NOMO-1 treated with DMSO at 0.1 percent for 48 hours (cell line): ENCODE results near the gene ROPN1B.

Experiments
- DNase-seq: peaks from one replicate; lab custom pipeline; 2025; ENCODE audit not compliant: unreplicated experiment; lab: John Stamatoyannopoulos, UW

ROPN1B gene

GRCh38 chr3:126003447-126004190 lies 34.6 kb downstream of the ROPN1B start:
- no peak for DNase-seq

GRCh38 chr3:126004217-126004616 lies 35.2 kb downstream of the ROPN1B start:
- no peak for DNase-seq

DNA sequence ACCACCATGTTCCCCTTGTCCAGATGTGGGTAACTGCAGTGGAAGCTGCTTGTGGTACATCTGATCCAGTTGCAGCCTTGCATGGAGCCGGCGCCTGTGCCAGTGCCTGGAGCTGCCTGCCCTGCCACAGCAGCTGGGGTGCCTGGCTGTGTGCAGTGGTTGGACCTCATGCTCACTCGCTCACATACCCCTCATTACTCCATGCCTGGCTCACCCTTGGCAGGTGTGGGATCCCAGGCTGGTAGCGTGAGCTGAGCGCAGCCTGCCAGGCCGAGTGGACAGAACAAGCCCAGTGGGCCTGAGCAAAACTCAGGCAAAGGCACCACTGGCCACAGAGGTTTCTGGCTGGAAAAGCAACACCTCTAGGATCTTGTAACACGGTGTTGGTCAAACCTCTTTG lies 35.7 kb downstream of the ROPN1B start:
- no peak for DNase-seq

DNA sequence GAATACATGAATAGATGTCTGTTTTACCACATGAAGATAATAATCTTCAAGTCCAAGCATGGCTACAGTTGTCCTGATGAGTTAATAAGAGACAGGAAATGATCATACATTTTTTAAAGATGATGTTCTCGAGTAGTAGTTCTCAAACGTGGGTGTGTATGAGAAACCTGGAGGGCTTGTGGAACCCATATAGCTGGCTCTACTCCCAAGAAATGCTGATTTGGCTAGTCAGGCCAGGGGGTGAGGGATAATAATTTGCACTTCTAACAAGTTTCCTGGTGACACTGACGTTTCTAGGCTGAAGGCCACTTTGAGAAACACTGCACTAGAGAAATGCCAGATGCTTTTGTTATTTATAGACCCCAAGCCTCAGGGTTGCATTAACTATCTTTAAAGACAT lies 37.0 kb downstream of the ROPN1B start:
- no peak for DNase-seq

GRCh38 chr3:126008219-126008618 lies 39.2 kb downstream of the ROPN1B start:
- no peak for DNase-seq

DNA sequence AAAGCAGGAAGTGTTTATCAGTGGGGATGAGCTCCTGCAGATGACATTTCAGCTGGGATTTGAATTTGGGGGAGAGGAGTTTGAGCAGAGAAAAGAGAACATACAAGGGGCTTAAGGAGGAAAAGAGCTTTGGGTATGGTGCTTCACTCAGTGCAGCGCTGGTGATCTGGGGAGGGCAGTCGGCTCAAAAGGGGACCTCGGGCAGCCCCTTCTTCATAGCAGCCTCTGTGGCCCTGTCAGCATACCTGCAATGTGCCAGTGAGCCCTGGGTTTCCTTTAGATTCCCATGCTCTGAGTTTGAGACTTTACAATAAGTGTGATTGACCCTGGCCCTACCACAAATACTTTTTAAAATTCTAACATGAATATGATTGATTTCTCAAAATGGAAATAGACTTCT lies 40.2 kb downstream of the ROPN1B start:
- no peak for DNase-seq

DNA sequence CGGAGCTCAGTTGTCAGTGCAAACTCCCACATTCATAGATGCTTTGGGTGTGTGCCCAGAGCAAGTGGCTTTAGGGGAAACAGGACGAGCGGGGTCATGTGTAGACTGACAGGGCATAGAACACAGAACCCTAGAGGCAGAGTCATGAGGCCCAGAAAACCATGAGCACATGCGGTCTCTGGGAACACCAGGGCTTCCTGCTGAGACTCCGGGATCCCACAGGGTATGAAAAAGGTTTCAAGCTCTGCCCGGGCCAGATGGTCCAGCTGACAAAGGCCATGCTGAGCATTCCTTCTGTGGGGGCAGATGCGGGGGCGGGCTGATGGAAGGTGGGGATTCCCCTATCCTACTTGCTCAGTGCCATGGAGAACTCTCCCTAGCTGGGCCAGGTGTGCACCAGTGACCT lies 44.8 kb downstream of the ROPN1B start:
- DNase-seq, result no peak

DNA sequence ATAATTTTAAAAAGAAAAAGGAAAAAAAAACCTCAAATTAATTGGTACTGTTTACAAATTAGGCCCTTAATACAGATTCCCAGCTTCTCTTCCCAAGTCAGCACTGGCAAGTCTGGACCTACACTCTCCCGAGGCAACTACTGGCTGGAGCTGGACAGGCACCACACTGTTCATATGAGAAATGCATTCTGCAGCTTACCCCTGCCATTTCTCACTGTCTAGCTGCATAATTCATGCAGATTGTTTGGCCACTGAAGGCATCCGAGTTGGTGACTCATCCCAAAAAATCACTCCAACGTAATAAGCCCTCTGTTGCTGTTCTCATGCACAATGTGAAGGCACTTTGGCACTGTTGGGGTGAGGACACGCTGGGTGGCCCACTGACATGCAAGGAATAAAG lies 45.3 kb downstream of the ROPN1B start:
- no peak for DNase-seq

- DNase-seq, result no peak
These were observed 46.1 kb downstream of the ROPN1B start for GRCh38 chr3:126015075-126015474.

DNA sequence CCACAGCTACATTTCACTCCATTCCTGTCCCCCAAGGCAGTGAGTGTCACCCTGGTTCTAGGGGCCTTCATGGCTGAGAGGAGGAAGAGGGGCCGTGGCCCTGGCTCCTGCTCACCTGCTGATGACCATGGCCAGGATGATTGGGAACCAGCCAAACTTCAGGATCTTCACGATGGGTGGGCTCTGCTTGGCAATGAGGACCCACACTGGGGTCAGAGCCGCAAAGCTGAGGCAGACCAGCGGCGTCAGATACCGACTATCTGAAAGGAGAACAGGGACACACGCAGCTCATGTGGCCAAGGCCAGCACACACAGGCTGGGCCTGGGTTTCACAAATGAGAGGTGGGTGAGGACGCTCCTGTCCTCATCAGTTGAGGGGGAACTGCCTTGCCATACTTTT lies 47.6 kb downstream of the ROPN1B start:
- no peak for DNase-seq

- DNase-seq, result no peak
These were observed 48.4 kb downstream of the ROPN1B start for GRCh38 chr3:126017362-126017761.

DNA sequence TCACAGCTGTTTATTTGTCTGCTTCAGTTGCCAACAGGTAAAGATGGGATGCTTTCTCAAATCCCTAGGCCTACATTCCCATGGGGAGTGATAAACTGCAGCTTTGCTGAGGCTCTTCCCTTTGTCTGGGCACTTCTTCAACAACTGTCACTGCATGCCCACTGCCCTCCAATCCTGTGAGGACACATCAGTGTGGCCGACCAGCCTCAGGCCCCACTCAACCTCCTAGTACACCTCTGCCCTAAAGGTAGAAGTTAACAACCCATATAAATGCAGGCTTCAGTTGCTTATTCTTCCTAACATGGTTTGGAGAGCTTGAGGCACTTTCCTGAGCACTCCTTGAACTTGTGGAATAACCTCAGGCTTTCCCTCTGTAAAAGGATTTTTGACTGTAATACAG lies 49.6 kb downstream of the ROPN1B start:
- no peak for DNase-seq

- DNase-seq, result no peak
These were observed 50.0 kb downstream of the ROPN1B start for GRCh38 chr3:126018995-126019394.

- DNase-seq, result no peak
These were observed 50.7 kb downstream of the ROPN1B start for GRCh38 chr3:126019683-126020082.

GRCh38 chr3:126021224-126021623 lies 52.2 kb downstream of the ROPN1B start:
- DNase-seq, result no peak

- DNase-seq, result no peak
These were observed 52.7 kb downstream of the ROPN1B start for GRCh38 chr3:126021702-126022101.

DNA sequence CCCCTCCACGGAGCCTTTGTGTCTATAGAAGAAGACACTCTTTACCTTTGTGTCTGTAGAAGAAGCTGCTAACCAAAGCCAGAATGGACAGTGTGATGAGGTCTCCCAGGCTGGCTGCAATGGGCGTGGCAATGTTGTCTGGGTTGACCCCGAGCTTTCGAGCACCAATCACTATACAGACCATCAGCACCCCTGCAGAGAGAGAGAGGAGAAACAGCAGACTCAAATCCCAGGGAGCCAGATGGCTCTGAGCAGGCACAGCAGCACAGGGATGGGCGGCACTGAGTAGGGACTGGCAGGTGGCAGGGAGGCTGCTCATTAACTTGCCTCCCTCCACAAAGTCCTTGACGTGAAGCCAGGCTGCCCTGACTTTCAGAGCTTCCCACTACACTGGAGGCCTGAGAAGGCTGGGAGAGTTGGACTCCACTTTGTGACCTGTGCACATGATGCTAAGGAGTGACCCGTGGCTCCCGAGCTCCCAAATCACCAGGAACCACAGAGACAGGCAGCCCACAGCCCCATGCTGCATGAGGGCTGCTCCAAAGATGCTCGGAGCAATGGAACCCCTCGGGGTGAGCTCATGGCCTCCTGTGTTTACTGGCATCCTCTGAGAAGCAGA lies 53.9 kb downstream of the ROPN1B start:
- DNase-seq, result no peak

- DNase-seq, result no peak
These were observed 54.4 kb downstream of the ROPN1B start for GRCh38 chr3:126023390-126023789.

DNA sequence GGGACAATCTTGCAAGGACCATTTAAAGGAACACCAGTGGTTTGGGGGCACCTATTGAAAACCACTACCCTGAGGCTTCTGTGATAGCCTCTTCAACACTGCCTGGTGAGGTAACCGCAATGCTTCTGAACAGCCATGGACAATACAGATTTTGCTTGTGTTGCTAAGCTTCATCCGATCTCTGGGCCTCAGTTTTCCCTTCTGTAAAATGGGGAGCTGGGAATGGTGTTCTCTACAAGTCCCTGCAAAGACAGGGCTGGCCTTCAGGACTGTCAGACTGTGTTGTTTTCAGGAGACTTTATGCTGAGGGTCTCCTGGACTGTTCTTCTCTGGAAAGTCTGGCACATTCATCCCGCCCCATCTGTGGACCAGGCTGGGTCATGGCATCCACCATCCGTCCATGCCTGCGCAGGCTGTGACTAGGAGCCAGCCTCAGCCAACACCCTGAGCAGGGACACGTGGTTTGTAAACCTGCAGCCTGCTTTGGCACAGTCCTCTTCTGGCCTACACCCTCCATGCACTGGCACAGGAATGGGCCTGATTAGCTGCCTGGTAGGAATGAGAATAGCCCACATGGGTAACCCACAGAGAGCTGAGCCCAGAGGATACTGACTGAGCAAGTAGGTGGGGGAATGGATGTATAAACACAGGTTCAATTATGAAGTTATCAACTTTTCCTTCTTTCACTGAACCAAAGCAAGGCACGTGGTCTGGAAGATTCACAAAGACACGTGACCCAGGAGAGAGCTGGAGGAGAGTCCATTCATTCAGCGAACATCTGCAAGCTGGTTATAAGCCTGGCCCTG lies 55.3 kb downstream of the ROPN1B start:
- no peak for DNase-seq

DNA sequence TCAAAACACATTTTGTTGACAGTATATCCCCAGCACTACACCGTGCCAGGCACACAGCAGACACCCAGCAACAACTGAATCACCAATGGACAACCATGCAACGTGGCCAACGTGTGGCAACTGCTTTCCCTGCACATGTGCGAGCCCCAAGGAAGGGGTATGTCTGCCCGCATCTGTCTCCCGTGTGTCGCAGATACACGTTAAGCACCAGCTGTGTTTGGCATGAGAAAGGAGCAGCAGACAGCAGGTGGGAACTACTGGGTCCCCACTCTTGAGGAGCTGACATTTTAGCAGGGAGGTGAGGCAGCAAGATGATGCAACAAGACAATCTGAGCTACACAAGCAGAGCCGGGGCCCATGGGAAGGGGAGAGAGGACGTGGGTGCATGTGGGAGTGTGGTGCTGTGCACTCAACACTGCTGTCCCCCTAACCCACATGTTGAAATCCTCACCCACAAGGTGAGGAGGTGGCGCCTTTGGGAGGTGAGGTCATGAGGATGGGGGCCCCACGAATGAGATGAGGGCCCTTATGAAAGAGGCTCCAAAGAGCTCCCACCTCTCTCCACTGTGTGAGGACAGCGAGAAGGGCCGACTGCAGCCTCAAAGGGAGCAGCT lies 56.2 kb downstream of the ROPN1B start:
- DNase-seq, result no peak

GRCh38 chr3:126025862-126026261 lies 56.9 kb downstream of the ROPN1B start:
- no peak for DNase-seq
